Epithelial cell of esophagus (primary cell): ENCODE results near the gene SLC35E2B.

Source experiments
- DNase-seq: peaks from one replicate; pipeline ENCODE4 v3.0.0; 2010; ENCODE audit warnings: low read depth
- H3K4me3 ChIP-seq: 2 replicates; pipeline ENCODE4 v1.5.1; 2011; ENCODE audit warnings: mild to moderate bottlenecking, low read length, control low read depth
- TF ChIP-seq, protein P1 (sequence below): IDR thresholded peaks from 2 replicates; pipeline ENCODE4 v1.5.1; 2011; ENCODE audit warnings: low read depth, mild to moderate bottlenecking, low read length, control low read depth, inconsistent platforms; ENCODE audit not compliant: insufficient read depth; ENCODE audit errors: missing control alignments

The SLC35E2B gene

DNA sequence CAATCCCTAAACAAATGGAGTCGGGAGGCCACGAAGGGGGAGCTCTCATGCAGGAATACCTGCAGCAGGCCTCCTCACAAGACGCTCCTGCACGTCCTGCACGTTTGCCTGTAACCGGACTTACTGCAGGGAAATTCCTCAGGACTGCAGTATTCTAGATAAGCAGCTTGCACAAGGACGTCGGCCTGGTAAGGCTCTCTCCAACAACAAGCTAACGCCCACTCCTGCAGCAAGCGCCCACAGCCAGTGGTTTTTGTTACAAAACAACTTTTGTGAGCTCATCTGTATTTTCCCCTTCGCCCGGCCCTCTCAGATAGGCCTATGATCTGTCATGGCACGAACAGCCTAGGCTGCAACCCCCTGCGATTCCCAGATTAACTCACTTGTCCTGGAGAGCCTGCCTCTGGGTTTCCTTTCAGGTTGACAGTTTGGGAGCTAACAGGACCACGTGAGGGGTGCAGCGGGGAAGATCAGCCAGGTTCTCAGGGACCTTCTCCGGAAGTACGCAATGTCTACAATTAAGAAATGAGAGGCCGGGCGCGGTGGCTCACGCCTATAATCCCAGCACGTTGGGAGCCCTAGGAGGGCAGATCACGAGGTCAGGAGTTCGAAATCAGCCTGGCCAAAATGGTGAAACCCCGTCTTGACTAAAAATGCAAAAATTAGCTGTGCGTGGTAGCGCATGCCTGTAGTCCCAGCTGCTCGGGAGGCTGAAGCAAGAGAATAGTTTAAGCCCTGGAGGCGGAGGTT is 78.2 kb downstream of the SLC35E2B start:
- TF ChIP-seq, protein P1, sequence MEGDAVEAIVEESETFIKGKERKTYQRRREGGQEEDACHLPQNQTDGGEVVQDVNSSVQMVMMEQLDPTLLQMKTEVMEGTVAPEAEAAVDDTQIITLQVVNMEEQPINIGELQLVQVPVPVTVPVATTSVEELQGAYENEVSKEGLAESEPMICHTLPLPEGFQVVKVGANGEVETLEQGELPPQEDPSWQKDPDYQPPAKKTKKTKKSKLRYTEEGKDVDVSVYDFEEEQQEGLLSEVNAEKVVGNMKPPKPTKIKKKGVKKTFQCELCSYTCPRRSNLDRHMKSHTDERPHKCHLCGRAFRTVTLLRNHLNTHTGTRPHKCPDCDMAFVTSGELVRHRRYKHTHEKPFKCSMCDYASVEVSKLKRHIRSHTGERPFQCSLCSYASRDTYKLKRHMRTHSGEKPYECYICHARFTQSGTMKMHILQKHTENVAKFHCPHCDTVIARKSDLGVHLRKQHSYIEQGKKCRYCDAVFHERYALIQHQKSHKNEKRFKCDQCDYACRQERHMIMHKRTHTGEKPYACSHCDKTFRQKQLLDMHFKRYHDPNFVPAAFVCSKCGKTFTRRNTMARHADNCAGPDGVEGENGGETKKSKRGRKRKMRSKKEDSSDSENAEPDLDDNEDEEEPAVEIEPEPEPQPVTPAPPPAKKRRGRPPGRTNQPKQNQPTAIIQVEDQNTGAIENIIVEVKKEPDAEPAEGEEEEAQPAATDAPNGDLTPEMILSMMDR = no peak
- DNase-seq = peak; percentile 73
- peak overlapping the region; percentile 85 for H3K4me3 ChIP-seq

DNA sequence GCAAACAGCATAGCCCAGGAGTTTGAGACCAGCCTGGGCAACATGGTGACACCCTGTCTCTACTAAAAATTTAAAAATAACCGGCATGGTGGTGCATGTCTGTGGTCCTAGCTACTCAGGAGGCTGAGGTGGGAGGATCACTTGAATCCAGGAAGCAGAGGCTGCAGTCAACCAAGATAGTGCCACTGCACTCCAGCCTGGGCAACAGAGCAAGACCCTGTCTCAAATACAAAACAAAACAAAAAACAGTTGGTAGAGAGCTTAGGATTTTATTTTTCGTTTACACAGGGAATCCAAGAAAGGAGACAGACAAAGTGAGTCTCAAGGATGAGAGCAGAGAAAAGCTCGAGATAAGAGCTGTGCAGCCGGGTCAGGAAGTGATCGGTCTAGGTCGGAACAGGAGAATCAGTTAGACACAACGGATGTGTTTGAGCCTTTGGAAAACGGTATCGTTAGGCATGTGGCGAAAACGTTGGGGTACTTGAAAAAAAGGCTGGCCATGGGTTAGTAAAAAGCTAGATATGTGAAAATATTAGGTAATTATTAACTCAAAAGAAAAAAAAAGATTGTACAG is 79.0 kb downstream of the SLC35E2B start:
- DNase-seq = no peak
- peak overlapping the region; percentile 85 for H3K4me3 ChIP-seq
- TF ChIP-seq, protein P1 = no peak

DNA sequence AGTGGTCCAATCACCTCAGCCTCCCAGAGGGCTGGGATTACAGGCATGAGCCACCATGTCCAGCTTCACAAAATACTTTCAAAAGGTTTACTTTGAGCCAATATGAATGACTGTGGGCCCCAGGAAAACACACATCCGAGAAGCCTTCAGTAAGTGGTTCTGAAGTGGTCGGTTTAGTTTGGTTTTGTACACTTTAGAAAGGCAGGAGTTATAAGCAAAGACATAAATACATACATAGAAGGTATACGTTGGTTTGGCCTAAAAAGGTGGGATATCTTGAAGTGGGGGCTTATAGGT is 80.5 kb downstream of the SLC35E2B start:
- no peak for DNase-seq
- TF ChIP-seq, protein P1 = no peak
- no peak overlapping the region for H3K4me3 ChIP-seq

DNA sequence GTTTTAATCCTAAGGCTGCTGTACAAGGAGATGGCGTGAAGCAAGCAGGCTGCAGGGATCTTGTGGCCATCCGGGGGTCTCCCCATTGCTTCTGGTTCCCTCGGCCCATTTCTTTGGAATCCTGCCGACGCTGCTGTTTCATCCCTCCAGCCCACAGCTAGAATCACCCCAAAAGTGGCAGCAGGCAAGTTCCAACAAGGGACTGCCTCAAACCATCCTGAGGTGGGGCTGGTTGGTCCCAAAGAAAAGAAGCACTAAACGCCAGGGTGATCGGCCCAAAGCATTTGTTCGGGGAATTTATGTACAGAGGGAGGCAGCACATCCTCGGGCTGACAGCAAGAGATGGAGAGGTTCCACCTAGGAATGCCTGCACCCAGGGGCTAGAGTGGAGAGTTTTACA is 81.8 kb downstream of the SLC35E2B start:
- TF ChIP-seq, protein P1 = no peak
- H3K4me3 ChIP-seq = no peak overlapping the region
- no peak for DNase-seq

DNA sequence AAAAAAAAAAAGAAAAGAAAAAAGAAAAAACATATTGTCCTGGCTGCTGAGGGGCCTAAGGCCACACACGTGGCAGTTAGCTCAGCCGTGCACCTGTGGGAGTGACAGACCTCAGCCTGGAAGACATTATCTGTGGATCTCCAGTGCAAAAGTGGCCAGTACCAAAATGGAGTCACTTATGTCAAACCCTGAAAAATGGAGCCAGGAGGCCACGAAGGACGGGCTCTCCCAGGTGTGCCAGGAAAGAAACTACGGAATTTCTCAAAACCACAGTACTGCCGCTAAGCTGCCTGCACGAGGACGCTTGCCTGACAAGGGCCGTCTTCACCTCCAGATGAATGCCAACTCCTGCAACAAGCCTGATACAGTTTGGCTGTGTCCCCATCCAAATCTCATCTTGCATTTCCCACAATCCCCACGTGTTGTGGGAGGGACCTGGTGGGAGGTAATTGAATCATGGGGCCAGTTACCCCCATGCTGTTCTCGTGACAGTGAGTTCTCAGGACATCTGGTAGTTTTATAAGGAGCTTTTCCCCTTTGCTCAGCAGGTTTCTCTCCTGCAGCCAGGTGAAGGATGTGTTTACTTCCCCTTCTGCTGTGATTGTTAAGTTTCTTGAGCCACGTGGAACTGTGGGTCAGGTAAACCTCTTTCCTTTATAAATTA is 82.6 kb downstream of the SLC35E2B start:
- H3K4me3 ChIP-seq = no peak overlapping the region
- DNase-seq = no peak
- TF ChIP-seq, protein P1 = no peak
